NCI-H1048 (cell line): ENCODE measurements around the gene LRRC4.

ENCODE experiments used
- DNase-seq: peaks from one replicate; lab custom pipeline; 2025; lab: John Stamatoyannopoulos, UW

Gene LRRC4

GRCh38 chr7:128006550-128007302 lies 24.5 kb downstream of the LRRC4 start:
- DNase-seq: no peak

- no peak for DNase-seq
These were observed 25.5 kb downstream of the LRRC4 start for GRCh38 chr7:128005759-128006159.

DNA sequence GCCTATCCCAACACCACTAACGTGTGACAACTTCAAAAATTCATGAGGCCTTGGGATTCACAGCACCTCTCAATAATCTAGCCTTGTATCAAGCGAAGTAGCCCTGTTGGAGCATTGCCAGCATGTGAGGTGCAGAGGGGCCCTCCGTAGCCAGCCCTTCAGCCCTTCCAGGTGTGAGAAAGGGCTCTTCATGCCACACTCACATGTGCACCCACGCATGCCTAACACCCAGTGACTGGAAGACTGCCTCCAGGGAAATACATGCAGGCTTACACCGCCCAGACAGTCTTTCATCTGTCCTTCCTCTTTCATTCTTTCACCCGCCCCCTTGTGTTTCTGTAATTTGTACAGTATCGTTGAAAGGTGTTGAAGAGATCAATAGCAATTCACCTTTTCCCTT lies 26.1 kb downstream of the LRRC4 start:
- no peak for DNase-seq

DNA sequence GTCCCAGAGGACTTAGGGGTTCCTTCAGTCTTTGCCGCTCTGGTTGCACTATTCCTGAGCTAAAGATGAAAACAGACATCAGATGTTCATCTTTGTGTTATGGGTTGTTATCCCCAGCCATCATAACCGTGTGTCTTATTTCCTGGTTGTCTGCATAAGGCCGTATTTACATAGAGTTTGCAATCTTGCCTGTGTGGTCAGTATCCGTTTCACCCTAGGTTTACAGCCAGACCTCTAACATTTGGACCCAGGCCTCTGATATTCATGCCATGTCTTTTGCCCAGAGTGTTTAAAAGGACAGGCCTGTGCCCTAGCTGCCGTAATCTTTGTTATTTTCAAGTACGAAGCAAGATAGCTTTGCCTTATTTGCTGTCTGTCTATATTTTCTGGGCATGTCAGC lies 26.6 kb downstream of the LRRC4 start:
- DNase-seq: no peak

GRCh38 chr7:128003787-128004186 lies 27.4 kb downstream of the LRRC4 start:
- DNase-seq: no peak

GRCh38 chr7:128003167-128003566 lies 28.1 kb downstream of the LRRC4 start:
- no peak for DNase-seq

DNA sequence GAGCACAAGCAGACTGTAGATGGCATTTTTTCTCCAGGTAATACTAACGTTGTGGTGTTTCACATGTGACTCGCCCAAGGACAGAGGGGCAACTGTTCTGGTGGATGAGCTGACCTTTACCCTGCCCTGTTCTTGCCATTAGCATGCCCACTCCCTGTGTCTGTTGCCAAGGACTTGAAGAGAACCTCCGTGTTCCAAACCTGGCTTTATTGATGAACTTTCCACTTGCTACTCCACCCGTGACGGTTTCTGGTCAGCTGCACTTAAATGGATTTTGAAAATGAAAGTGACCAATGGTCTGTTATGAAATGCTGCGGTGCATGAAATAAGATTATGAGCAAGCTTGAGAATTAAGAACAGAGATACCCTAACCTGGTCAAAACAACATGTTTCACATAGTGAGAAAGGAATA lies 30.4 kb downstream of the LRRC4 start:
- DNase-seq: no peak

DNA sequence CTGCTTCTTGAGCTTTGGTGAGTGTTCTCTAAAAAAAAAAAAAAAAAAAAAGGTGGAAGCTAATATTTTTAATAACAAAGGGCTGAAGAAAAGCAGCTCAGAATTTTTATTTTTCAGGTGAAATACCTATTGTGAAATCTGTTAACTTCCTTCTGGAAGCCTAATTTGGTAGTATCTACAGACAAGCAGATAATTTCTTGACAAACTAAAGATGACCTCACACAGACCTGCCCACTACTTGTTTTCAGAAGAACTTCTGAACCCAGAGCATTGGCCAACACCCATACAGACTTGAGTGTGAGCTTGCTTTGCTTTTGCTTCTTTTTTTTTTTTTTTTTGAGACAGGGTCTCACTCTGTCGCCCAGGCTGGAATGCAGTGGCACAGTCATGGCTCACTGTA lies 31.2 kb downstream of the LRRC4 start:
- DNase-seq: no peak

DNA sequence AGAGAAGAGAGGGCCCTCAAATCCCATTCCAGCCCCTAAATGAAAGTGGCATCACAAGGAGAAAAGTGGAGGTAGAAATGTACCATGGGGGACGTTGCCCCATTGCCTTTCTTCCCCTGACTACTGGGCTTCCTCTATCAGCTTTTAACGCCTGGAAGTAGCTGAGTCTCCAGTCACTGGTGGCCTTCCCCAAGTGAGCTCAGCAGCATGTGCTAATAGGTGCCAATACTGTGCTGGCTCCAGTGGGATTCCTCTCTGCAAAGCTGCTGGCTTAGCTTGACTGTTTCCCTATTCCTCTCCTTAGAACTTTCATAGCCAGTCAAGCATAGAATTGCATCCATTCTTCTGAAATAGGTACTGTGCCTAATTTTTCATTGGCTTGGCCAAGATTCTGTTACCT lies 32.6 kb downstream of the LRRC4 start:
- no peak for DNase-seq

GRCh38 chr7:127997226-127997922 lies 33.9 kb downstream of the LRRC4 start:
- no peak for DNase-seq

DNA sequence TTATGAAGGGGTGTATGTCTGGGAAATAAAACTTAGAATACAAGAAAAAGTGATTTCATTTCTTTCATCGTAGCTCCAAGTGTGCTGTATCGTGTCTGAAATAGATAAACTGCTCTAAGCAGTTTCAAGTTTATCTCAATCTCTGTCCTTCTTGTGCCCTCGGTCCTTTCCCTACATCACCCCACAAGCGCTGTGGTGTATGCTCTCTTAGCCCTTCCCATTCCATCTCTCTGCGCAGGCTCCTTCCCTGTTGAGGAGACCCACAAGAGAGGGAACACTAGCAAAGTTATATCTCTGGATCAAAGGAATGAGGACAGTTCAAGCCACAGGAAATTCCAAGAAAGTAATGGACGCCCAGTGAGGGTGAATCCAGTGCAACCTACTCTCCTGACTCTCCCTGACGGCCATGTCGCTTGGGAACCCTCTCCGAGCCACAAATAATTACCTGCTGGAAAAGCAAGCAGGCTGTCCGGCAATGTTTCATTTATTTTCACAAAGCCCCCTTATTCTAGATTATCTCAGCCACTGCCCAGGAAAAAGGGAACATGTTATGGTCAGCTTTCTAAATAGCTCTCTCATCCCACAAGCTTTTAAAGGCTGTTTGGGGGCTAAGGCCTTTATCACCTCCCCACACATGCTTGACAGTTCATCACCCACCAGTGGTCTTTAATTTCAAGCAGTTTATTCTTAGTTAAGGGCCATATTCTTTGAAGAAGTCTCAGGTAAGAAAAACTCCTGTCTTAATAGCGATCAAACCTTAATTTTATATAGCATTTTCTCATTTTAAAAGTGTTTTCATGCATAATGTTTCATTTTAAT lies 34.8 kb downstream of the LRRC4 start:
- DNase-seq: no peak

- DNase-seq: no peak
These were observed 35.4 kb downstream of the LRRC4 start for GRCh38 chr7:127995881-127996215.

DNA sequence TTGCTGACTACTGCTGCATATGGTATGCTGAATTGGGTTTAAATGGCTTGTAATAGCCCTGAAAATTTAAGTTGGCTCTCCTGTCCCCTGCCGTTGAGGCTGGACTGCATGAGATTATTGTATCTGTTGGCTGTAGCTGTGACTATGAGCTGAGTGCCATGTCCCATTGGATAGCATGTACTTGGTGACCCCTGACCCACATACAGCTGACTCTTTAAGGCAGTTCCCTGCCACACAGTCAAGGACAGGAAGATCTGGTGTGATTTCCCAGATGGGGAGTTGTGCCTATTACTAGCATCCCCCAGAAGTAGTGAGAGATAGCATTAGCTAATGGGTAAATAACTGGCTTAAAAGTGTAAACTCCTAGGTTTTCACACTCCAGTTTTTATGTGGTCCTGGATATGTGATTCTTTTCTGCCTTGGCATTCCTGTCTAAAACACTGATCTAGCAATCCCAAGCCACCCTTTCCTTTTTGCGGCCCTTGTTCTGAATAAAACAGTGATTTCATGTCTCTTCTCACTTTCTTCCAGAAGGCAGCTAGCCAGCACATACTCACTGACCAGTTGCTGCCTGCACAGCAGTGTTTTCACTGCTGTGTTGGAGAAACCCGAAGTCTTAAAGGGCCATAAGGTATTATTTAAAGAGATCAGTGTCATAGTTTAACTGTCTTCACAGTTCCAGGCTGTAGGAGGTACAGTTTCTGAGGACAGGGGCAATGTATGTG lies 35.9 kb downstream of the LRRC4 start:
- no peak for DNase-seq

DNA sequence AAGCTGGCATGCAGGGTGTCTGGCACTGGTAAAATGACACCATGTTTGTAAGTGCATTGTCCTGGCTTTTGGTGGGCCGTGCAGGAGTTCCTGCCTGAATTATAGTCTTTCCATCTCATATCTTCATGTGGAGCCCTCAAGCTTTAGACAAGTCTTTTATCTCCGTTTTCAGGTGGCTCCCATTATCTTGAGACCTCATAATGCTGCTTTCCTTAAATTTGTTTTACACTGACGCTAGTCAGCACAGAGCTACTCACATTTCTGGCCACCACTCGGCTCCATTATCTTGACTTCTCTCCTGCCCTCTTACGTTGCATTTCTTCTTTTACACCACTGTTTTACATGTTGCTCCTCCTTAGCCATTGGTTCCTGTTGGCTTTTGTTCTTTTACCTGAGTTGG lies 37.2 kb downstream of the LRRC4 start:
- DNase-seq: no peak

DNA sequence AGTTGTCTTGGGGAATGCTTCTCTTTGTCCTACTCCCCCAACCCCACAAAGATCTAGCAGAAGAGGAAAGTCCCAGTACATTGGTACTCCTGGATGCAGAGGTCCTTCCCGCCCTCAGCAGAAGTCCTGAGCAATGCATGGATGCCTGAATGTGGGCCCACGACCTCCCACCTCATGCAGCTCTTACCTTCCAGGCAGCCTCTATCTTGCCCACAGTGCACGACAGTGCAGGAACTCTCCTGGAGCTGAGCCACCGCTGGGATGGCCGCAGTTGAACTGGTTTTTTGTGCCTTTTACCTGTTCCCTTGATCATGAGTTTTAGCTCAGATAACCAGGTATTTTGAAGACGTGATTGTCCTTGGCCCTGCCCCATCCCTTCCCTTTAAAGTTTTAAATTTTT lies 37.9 kb downstream of the LRRC4 start:
- DNase-seq: no peak

GRCh38 chr7:127988751-127989150 lies 42.5 kb downstream of the LRRC4 start:
- DNase-seq: no peak

- DNase-seq: no peak
These were observed 44.4 kb downstream of the LRRC4 start for GRCh38 chr7:127986581-127987521.

DNA sequence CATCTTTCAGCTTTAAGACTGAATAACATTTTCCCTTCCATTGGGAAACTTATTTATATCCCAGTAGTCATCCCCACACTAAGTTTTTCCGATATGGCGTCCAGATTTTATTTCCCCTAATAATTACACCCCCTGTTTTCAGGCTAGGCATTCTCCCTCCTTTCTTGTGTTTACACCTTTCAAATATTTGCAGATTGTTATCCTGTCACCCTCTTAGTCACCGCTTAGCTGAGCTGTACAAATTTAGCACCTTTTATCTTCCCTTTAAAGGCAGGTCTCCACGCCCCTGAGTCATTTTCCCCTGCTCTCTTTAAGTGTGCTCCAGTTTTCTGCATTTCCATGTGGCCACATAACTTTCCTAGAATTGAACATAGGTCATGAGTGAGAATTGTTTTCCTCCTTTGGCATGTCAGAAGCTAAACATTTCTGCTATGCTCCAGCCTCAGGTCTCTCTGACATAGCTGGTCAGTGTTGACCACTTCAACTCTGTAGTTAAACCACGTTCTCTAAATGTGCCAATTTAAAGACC lies 47.4 kb downstream of the LRRC4 start:
- no peak for DNase-seq

- DNase-seq: no peak
These were observed 49.3 kb downstream of the LRRC4 start for GRCh38 chr7:127981965-127982364.

DNA sequence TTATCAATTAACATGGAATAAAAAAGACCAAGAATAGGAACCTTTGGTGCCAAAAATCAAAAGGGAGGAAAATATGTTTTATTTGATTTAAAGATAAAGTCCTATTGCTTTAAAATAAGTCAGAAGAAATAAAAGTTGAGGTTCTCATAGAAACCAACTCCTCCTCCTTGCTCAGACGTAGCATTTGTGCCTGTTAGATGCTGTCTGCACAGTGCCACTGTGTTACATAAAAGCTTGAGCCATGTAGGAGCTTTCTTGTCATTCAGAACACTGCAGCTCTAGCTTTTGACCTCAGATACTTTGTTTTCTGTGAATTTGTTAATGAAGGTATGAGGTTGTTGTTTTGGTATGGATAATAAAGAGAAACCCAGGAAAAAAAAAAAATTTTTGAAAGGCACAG lies 50.3 kb downstream of the LRRC4 start:
- DNase-seq: no peak

- DNase-seq: no peak
These were observed 51.5 kb downstream of the LRRC4 start for GRCh38 chr7:127979728-127980126.
